Fibroblast of villous mesenchyme (primary cell): ENCODE measurements around the gene HHAT. TPM values are rescaled to one million over a fixed set of nuclear protein-coding genes. Genes with fewer than 3 reads are reported as not detected.
A peak's percentile ranks its signal among the peaks of the same experiment; 100 is the strongest.

Experiments used
- DNase-seq: peaks from one replicate; pipeline ENCODE4 v3.0.0-alpha.2; 2010; ENCODE audit warnings: low read depth
- H3K4me3 ChIP-seq: 2 replicates; pipeline ENCODE4 v1.5.1; 2011; ENCODE audit warnings: low read depth, mild to moderate bottlenecking, low read length
- CTCF ChIP-seq: IDR thresholded peaks from 2 replicates; pipeline ENCODE4 v1.5.1; 2012; ENCODE audit warnings: low read depth, mild to moderate bottlenecking, low read length; ENCODE audit not compliant: insufficient read depth
- total RNA-seq: library from RNA; depleted of rRNA; stranded (reverse); fragments of >200 nt; gene quantifications from 2 replicates; pipeline ENCODE4 v1.2.3, GENCODE V29; 2012

HHAT gene
- total RNA-seq, 1 donor = 15.1 TPM

- TF ChIP-seq CTCF = no peak
- no peak for DNase-seq
- H3K4me3 ChIP-seq = no peak overlapping the region
Measured at GRCh38 chr1:210662291-210663050, 333.8 kb downstream of the HHAT start.

GRCh38 chr1:210663730-210664573, 335.2 kb downstream of the HHAT start:
- peak; percentile 15 for DNase-seq
- no peak for TF ChIP-seq CTCF

GRCh38 chr1:210669951-210670350, 341.2 kb downstream of the HHAT start:
- no peak for TF ChIP-seq CTCF
- no peak overlapping the region for H3K4me3 ChIP-seq
- no peak for DNase-seq

More at GRCh38 chr1:210663730-210664573, 335.2 kb downstream of the HHAT start:
- no peak overlapping the region for H3K4me3 ChIP-seq

GRCh38 chr1:210674151-210674550, 345.4 kb downstream of the HHAT start:
- no peak for TF ChIP-seq CTCF
- H3K4me3 ChIP-seq = no peak overlapping the region
- no peak for DNase-seq

- TF ChIP-seq CTCF = no peak
Measured at GRCh38 chr1:210676539-210676938, 347.8 kb downstream of the HHAT start.

GRCh38 chr1:210677533-210677932, 348.8 kb downstream of the HHAT start:
- no peak for DNase-seq
- no peak overlapping the region for H3K4me3 ChIP-seq
- TF ChIP-seq CTCF = no peak

More at GRCh38 chr1:210676539-210676938, 347.8 kb downstream of the HHAT start:
- H3K4me3 ChIP-seq = no peak overlapping the region
- DNase-seq = no peak
